Endothelial cell (in vitro differentiated cells): ENCODE data around the gene RTP3. TPM values are rescaled to one million over a fixed set of nuclear protein-coding genes. Genes with fewer than 3 reads are reported as not detected.

Experiments used
- DNase-seq: peaks from one replicate; pipeline ENCODE4 v3.0.0; 2021; ENCODE audit warnings: low spot score
- H3K27ac Mint-ChIP-seq: one replicate; pipeline ENCODE4 v1.8.0; 2021; ENCODE audit warnings: mixed read lengths, inconsistent platforms; ENCODE audit not compliant: unreplicated experiment
- H3K27me3 Mint-ChIP-seq: one replicate; pipeline ENCODE4 v1.8.0; 2021; ENCODE audit warnings: mild to moderate bottlenecking, moderate library complexity, mixed read lengths, inconsistent platforms; ENCODE audit not compliant: unreplicated experiment
- H3K36me3 Mint-ChIP-seq: one replicate; pipeline ENCODE4 v1.8.0; 2021; ENCODE audit warnings: mild to moderate bottlenecking, low read depth, mixed read lengths, inconsistent platforms; ENCODE audit not compliant: unreplicated experiment
- H3K4me1 Mint-ChIP-seq: one replicate; pipeline ENCODE4 v1.8.0; 2021; ENCODE audit warnings: mild to moderate bottlenecking, mixed read lengths, inconsistent platforms; ENCODE audit not compliant: unreplicated experiment
- H3K4me3 Mint-ChIP-seq: one replicate; pipeline ENCODE4 v1.8.0; 2021; ENCODE audit warnings: mild to moderate bottlenecking, mixed read lengths, inconsistent platforms; ENCODE audit not compliant: unreplicated experiment
- H3K9me3 Mint-ChIP-seq: one replicate; pipeline ENCODE4 v1.8.0; 2021; ENCODE audit warnings: mixed read lengths, inconsistent platforms; ENCODE audit not compliant: unreplicated experiment
- total RNA-seq: library from RNA; stranded (reverse); fragmentation: NEBNext Ultra II Directional; extraction: Animal tissue kit (Norgen Biotek cat#: 25700); gene quantifications from one replicate; pipeline ENCODE4 v1.2.1, GENCODE V29; 2021; ENCODE audit not compliant: unreplicated experiment
- TF ChIP-seq, protein P1 (sequence below): fragments of 200-600 bp; sonication (generic); IDR thresholded peaks from one replicate; pipeline ENCODE4 v1.5.0; 2021; ENCODE audit warnings: antibody characterized with exemption; ENCODE audit not compliant: unreplicated experiment

RTP3 gene
- total RNA-seq, 1 donor from 2014 or later = not detected

DNA sequence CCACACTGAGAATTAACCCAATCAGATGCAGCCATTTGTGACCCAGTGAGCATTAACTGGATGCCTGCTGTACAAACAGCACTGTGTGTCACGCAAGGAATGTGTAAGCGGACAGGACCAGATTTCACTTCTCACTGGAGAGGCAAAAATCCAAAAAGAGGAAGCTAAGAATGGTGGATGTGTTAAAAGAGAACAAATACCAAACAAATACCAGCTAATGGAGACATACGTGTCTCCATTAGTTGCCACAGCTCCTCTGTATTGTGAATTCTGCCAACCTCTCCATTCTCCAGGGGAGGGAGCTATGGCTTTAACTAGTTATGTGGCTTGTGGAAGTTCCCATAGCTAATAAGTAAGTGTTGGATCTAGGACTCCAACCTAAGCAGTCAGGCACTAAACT lies 35.7 kb upstream of the RTP3 start:
- Mint-ChIP-seq H3K27me3 (peaks cover 15% of the 10 kb centered on the region), H3K9me3 (no peaks in the 10 kb centered on the region), H3K4me3 (no peak overlapping the region), H3K4me1 (no peaks in the 10 kb centered on the region), H3K27ac (no peak overlapping the region), H3K36me3 (no peaks in the 10 kb centered on the region)
- TF ChIP-seq, protein P1, sequence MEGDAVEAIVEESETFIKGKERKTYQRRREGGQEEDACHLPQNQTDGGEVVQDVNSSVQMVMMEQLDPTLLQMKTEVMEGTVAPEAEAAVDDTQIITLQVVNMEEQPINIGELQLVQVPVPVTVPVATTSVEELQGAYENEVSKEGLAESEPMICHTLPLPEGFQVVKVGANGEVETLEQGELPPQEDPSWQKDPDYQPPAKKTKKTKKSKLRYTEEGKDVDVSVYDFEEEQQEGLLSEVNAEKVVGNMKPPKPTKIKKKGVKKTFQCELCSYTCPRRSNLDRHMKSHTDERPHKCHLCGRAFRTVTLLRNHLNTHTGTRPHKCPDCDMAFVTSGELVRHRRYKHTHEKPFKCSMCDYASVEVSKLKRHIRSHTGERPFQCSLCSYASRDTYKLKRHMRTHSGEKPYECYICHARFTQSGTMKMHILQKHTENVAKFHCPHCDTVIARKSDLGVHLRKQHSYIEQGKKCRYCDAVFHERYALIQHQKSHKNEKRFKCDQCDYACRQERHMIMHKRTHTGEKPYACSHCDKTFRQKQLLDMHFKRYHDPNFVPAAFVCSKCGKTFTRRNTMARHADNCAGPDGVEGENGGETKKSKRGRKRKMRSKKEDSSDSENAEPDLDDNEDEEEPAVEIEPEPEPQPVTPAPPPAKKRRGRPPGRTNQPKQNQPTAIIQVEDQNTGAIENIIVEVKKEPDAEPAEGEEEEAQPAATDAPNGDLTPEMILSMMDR = no peak
- DNase-seq = no peak

DNA sequence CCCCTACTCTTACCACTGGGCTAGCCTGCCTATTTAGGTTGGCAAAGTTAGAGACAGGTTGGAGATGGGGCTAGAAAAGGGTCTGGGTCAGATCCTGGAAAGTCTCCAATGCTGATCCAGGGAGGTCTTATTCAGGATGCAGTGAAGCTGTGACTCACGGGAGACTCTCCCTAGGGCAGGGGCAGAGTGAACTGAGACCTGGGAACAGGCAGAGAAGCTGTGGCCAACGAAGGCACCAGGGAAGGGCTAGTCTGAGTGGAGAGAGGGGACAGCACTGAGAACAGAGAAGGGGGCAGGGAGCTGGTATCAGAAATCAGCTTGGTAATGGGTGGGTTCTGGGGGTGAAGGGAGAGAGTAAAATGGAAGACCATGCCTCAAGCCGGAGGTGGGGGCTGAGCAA lies 35.3 kb upstream of the RTP3 start:
- no peak overlapping the region for H3K27ac Mint-ChIP-seq
- DNase-seq = no peak
- peaks cover 15% of the 10 kb centered on the region for H3K27me3 Mint-ChIP-seq
- TF ChIP-seq, protein P1 = no peak
- no peaks in the 10 kb centered on the region for H3K36me3 Mint-ChIP-seq
- no peaks in the 10 kb centered on the region for H3K9me3 Mint-ChIP-seq
- H3K4me3 Mint-ChIP-seq = no peak overlapping the region
- no peaks in the 10 kb centered on the region for H3K4me1 Mint-ChIP-seq

DNA sequence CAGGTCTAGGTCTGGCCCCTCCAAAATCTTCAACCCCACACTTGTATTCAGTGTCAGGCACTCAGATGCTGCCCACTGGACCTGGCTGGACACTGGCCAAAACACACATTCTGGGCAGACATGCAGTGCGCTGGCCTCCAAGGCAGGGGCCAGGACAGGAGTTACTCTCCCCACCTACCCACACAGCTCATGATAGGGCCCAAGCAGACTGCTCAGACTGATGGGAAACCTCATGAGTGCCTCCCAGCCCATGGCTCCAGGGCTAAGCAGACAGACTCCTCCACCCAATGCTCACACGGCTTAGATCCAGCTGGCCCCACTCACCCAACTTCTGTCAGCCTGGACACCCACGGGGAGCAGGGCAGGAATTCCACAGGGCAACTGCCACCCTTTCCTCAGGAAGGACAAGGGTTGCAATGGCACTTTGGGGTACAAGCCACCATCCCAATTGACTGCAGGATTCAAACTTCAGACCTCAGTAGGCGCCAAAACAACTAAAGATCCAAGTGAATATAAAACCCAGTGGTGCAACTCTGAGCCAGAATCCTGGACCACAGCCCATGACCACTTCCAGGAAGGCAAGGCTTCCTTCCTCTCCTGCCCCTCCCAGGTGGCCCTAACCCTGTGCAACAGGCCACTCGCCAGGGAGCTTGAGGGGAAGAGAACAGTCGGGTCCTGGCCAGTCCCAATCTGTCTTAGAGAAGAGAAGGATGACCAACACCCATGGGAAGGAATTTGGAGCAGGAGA lies 34.5 kb upstream of the RTP3 start:
- no peak for DNase-seq
- no peaks in the 10 kb centered on the region for H3K36me3 Mint-ChIP-seq
- H3K9me3 Mint-ChIP-seq = no peaks in the 10 kb centered on the region
- H3K4me3 Mint-ChIP-seq = no peak overlapping the region
- no peaks in the 10 kb centered on the region for H3K4me1 Mint-ChIP-seq
- no peak overlapping the region for H3K27ac Mint-ChIP-seq
- TF ChIP-seq, protein P1 = no peak
- H3K27me3 Mint-ChIP-seq = peaks cover 15% of the 10 kb centered on the region

DNA sequence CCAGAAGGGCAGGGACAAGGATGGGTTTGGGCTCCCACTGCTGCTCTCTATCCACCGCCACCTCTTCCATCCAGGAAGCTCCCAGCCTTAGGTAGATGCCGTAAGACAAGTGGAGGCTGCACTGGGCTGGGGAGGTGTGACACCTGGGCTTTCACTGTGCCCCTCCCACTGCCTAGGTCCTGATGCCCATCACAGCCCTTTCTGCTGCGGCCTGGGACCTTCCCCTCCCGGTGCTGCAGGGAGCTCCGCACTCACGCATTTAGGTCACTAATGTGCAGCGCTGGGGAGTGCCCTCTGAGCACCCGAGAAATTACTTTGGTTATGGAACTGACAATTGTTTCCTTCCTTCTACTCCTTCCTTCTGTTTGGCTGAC lies 33.9 kb upstream of the RTP3 start:
- no peak overlapping the region for H3K27ac Mint-ChIP-seq
- H3K9me3 Mint-ChIP-seq = no peaks in the 10 kb centered on the region
- H3K36me3 Mint-ChIP-seq = no peaks in the 10 kb centered on the region
- no peak overlapping the region for H3K4me3 Mint-ChIP-seq
- TF ChIP-seq, protein P1 = no peak
- no peaks in the 10 kb centered on the region for H3K4me1 Mint-ChIP-seq
- DNase-seq = no peak
- peaks cover 15% of the 10 kb centered on the region for H3K27me3 Mint-ChIP-seq

DNA sequence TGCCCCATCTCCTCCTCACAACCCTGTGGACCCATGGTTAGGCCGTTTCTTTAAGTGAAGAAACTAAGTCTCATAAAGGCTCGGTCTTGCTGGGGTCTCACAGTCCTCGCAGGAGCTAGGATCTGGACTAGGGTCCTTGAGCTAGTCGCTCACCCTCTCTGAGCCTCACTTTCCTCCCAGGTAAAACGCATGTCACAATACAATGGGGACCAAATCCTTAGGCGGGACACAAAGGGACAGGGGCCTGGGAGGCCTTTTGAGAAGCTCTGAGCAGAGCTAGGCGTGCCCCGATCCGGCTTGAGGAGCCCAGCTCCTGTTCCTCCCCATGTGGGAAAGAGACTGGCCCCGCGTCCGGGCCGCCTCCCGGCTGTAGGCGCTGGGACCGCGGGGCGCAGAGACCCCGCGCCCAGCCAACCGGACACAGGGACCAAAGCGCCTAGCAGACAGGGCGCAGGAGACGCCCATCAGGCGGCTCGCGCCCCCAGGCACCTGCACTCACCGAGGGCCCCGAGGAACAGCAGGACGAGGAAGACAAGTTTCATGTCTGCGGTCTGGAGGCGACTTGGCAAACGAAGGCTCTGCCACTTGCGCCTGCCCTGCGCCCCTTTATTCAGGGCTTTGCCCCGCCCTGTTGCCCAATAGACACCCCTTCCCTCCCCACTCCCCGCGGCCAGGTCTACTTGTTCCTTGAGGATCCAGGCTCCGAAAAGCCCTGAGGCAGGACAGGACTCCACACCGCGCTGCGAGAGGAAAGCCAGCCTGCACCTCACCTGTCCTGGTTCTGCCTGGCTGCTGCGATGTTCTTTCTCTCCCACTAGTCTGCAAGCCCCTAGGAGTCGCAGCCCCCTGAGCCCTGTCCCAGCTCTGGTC lies 33.2 kb upstream of the RTP3 start, which contains the start of gene LTF:
LTF (minus strand) TSS at position 580 of the 870 bp plus-strand sequence; CDS start at position 542, 38 bp downstream.
- H3K4me1 Mint-ChIP-seq = no peaks in the 10 kb centered on the region
- H3K27ac Mint-ChIP-seq = no peak within 1 kb of the TSS
- H3K4me3 Mint-ChIP-seq = no peak within 1 kb of the TSS
- H3K9me3 Mint-ChIP-seq = no peaks in the 10 kb centered on the region
- peaks cover 15% of the 10 kb centered on the region for H3K27me3 Mint-ChIP-seq
- no peak for DNase-seq
- TF ChIP-seq, protein P1 = no peak
- H3K36me3 Mint-ChIP-seq = no peaks in the 10 kb centered on the region
